ENCODE data around the gene PLIN1.

DNA sequence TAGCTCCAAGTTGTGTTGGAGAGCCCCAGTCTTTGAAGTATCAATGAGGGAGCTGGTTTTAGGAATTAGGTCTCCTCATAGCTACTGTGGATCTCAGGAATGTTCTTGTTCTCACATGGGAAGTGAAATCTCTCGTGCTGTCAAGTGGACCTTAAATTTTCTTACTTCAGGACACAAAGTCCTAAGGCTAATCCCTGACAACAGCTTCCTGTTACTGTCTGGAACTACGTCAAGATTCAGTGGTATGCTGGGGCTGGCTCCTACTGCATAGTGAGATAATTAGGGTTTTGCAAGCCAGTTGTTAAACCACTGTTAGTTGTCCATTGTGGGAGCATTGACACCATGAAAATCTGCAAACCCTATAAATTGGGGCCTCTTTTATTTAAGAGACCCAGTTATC, 49.1 kb upstream of the PLIN1 start:
- TF ChIP-seq, protein P1, sequence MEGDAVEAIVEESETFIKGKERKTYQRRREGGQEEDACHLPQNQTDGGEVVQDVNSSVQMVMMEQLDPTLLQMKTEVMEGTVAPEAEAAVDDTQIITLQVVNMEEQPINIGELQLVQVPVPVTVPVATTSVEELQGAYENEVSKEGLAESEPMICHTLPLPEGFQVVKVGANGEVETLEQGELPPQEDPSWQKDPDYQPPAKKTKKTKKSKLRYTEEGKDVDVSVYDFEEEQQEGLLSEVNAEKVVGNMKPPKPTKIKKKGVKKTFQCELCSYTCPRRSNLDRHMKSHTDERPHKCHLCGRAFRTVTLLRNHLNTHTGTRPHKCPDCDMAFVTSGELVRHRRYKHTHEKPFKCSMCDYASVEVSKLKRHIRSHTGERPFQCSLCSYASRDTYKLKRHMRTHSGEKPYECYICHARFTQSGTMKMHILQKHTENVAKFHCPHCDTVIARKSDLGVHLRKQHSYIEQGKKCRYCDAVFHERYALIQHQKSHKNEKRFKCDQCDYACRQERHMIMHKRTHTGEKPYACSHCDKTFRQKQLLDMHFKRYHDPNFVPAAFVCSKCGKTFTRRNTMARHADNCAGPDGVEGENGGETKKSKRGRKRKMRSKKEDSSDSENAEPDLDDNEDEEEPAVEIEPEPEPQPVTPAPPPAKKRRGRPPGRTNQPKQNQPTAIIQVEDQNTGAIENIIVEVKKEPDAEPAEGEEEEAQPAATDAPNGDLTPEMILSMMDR (IDR thresholded peaks at IDR 0.05; ENCODE audit: low read length) = no peak
- no peak for TF ChIP-seq EZH2 (IDR thresholded peaks at IDR 0.05; ENCODE audit: borderline replicate concordance, low read length)
